DOHH2 (cell line): ENCODE results near the gene EDARADD.

Source experiments
- EZH2phosphoT487 ChIP-seq: fragments of 200-600 bp; sonication (generic); IDR thresholded peaks from 2 replicates; pipeline ENCODE4 v1.6.1; 2017; ENCODE audit warnings: borderline replicate concordance, mild to moderate bottlenecking, antibody characterized with exemption, low read length, moderate library complexity, mixed read lengths
- TF ChIP-seq, protein P1 (sequence below): fragments of 200-600 bp; sonication (generic); IDR thresholded peaks from one replicate; pipeline ENCODE4 v1.5.1; 2014; ENCODE audit warnings: antibody characterized with exemption, mild to moderate bottlenecking, low read depth, low read length; ENCODE audit not compliant: poor library complexity, severe bottlenecking

DNA sequence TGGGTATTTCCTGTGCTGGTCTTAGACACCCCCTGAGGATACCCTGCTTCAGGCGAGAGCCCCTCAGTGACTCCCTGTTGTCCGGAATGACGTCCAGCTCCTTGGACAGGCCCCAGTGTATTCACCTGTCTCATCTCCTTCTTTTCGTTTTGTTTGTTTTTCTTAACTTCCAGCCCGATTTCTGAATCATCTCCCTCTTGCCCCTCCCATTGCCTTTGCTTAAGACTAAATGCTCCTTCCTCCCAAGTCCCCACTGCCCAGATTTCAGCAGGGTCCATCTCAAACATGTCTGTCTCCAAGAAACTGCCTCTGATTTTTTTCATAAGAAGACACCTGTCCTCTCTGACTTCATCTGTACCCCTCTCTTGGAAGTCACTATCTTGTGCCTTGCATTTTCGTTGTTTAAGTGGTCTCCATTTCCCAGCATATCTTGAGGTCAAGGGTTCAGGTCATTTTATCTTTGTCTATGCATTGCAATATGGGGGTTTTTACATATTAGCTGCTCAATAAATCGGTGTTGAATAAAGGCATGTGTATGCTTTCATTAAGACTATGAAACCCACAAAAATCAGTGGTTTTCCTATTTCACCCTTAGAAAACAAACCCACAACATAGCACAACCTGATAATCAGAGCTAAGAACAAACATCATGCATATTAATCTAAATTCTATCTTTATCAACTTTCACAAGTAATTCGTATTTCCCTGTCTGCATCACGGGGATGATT, 71.3 kb downstream of the EDARADD start:
- TF ChIP-seq, protein P1, sequence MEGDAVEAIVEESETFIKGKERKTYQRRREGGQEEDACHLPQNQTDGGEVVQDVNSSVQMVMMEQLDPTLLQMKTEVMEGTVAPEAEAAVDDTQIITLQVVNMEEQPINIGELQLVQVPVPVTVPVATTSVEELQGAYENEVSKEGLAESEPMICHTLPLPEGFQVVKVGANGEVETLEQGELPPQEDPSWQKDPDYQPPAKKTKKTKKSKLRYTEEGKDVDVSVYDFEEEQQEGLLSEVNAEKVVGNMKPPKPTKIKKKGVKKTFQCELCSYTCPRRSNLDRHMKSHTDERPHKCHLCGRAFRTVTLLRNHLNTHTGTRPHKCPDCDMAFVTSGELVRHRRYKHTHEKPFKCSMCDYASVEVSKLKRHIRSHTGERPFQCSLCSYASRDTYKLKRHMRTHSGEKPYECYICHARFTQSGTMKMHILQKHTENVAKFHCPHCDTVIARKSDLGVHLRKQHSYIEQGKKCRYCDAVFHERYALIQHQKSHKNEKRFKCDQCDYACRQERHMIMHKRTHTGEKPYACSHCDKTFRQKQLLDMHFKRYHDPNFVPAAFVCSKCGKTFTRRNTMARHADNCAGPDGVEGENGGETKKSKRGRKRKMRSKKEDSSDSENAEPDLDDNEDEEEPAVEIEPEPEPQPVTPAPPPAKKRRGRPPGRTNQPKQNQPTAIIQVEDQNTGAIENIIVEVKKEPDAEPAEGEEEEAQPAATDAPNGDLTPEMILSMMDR = no peak
- no peak for TF ChIP-seq EZH2phosphoT487
